GF-D8 (cell line): ENCODE measurements around the gene MAP7D3.
"Not testable (repeated sequence)": the region's sequence is repeated elsewhere in the genome, so short reads cannot be mapped to it uniquely, and the experiment has no call there.

Experiments
- DNase-seq: peaks from one replicate; lab custom pipeline; 2025; lab: John Stamatoyannopoulos, UW

Gene MAP7D3, protein sequence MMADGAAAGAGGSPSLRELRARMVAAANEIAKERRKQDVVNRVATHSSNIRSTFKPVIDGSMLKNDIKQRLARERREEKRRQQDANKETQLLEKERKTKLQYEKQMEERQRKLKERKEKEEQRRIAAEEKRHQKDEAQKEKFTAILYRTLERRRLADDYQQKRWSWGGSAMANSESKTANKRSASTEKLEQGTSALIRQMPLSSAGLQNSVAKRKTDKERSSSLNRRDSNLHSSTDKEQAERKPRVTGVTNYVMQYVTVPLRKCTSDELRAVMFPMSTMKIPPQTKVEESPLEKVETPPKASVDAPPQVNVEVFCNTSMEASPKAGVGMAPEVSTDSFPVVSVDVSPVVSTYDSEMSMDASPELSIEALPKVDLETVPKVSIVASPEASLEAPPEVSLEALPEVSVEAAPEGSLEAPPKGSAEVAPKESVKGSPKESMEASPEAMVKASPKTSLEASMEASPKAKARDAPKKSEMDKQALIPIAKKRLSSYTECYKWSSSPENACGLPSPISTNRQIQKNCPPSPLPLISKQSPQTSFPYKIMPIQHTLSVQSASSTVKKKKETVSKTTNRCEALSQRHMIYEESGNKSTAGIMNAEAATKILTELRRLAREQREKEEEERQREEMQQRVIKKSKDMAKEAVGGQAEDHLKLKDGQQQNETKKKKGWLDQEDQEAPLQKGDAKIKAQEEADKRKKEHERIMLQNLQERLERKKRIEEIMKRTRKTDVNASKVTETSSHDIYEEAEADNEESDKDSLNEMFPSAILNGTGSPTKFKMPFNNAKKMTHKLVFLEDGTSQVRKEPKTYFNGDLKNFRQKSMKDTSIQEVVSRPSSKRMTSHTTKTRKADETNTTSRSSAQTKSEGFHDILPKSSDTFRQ

DNA sequence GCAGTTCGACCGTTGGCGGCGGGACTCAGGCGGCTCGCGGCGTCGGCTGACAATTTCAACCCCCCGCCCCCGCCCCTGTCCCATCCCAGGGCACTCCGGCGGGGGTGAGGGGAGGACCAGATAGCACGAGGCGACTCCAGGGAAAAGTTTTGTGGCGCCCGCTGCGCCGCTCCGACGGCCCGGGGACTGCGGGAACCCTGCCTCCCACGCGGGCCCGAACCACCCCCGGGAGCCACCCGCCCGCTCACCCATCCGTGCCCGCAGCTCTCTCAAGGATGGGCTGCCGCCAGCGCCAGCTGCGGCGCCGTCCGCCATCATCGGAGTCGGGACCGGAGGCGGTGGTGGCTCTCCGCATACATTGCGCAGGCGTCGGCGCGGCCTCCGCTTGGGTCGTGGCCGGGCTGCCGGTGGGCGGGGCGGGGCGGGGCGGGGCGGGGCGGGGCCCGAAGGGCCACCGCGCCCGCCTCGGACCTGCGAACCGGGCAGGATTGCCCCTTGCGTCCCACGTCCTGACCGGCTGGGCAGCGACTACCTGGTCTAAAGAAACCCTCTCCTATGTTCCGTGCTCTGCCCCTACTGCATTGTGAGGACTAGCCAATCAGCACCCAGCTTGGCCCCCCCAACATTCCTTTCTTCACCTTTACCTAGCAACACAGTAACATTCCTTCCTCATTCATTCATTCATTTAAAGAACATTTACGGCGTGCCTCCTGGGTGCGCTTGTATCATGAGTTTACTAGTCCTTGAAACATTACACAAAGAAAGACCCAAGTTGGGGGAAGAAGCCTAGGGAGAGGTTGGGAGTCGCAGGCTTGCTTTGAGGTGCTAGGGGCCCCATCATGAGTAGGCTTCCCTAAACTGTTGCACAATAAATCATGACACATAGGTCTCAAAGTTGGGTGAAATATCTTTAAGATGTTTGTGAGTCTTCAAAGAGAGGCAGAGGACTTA lies at the start of gene MAP7D3:
MAP7D3 (minus strand) TSS at position 360 of the 951 bp plus-strand sequence; CDS start at position 318, 42 bp downstream.
- no peak for DNase-seq

- DNase-seq: not testable (repeated sequence)
Observed at GRCh38 chrX:136300721-136301120, 49.5 kb upstream of the MAP7D3 start, which contains the start of gene ADGRG4. Gene ADGRG4 (plus strand): TSS chrX:136300963. CDS start chrX:136308778, 7,815 bp downstream.

DNA sequence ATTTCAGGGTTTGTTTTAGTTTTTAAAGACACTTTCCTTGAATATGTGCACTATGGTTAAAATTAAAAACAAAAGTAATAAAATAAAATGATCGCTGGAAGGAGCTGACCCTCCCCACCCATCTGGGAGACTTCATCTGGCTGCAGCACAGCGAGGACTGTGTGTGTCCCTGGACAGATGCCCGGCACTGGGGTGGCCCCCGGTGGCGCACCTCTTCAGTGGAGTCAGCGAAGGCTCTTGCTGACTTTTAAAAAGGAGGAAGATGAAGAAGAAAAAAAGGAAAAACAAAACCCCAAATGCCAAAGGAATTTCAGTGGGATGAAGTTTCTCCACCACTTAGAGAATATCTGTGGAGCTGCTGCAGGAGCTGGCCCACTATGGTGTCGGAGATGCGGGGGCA lies 44.2 kb upstream of the MAP7D3 start:
- no peak for DNase-seq

GRCh38 chrX:136292656-136293055 lies 41.5 kb upstream of the MAP7D3 start:
- DNase-seq: no peak

DNA sequence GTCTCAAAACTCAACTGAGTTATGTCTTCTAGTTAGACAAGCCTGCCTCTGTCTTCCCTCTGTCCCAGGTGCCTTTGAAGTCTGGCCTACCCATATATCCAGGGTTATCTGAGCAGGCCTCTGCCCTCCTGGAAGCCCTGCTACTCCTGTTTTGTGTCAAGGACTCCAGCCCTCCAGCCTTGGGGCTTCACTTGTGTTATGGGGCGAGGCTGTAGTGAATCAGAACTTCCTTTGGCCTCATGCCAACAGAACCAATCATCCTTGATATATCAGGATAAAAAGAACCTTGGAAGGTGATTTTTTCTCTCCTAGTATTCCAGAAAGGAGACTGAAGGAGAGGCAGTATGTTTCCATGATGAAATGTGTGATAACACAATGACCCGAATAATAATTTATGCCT lies 40.6 kb upstream of the MAP7D3 start:
- no peak for DNase-seq

DNA sequence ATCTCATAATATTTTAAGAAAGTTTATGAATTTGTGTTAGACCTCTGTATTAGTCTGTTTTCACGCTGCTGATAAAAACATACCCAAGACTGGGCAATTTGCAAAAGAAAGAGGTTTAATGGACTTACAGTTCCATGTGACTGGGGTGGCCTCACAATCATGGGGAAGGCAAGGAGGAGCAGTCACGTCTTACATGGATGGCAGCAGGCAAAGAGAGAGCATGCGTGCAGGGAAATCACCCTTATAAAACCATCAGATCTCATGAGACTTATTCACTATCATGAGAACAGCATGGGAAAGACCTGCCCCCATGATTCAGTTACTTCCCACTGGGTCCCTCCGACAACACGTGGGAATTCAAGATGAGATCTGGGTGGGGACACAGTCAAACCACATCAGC lies 35.2 kb upstream of the MAP7D3 start:
- DNase-seq: not testable (repeated sequence)

DNA sequence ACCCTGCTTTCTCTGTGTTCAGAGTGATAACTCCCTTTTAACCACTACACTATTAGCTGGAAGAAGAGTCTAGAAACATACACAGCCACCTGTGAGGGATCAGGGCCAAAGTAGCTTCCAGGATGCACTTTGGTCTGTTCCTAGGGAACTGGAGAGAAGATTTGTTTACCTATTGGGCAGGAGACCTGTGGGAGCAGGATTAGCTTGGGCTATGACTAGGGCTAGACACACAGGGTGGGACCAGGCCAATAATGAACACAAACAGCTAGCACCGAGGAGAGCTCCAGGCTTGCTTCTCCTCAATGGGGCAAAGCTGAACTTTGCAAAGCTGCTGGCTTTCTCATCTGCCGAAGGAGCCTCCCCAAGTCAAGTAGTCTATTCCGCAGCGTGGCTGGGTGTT lies 24.4 kb upstream of the MAP7D3 start:
- no peak for DNase-seq

GRCh38 chrX:136273986-136274385 lies 22.8 kb upstream of the MAP7D3 start:
- no peak for DNase-seq

DNA sequence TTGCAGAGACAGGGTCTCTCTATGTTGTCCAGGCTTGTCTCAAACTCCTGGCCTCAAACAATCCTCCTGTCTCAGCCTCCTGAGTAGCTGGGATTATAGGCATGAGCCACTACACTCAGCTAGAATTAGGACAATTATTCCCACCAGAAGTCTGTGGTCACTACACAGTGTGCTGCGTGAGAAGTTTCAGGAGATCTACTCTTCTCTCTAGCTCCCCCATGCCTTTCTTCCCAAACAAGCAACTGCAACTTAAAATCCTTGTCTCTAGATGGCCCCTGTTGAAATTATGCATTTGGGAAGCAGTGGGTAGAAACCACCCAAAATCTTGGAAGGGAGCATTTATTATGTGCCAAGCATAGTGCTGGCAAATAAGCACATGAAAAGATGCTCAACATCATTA lies 21.1 kb upstream of the MAP7D3 start:
- DNase-seq: no peak

DNA sequence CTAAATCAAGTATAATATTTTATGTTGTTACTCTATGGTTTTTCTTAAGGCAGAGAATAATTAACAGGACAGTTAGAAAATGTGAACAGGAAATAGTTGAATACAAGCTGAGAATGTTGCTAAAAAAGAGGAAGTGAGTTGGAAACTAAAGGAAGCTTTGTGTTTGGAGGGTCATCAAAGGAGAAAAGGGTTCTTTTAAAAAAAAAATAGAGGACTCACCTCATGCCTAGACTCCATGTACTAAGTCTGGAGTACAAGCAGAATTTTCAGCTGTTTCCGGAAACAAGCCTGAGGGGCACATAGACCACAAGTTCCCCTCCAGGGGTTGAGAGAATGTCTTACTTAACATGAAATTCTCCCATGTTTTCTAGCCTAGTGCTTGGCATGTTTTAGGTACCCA lies 20.1 kb upstream of the MAP7D3 start:
- DNase-seq: peak; percentile 33

DNA sequence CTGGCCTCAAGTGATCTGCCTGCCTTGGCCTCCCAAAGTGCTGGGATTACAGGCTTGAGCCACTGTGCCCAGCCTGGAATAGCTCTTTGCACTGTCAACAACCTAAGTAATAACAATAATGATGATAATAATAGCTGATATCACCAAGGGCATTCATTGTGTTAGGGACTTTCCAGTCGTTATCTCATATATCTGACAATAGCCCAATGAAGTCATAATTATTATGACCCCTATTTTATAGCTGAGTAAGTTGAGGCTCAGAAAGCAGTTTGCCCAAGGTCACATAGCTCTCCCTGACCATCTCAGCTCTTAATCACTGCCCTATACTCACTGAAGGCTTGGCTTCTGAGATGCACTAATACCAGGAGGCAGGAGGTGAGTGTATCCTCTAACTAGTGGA lies 18.7 kb upstream of the MAP7D3 start:
- no peak for DNase-seq

DNA sequence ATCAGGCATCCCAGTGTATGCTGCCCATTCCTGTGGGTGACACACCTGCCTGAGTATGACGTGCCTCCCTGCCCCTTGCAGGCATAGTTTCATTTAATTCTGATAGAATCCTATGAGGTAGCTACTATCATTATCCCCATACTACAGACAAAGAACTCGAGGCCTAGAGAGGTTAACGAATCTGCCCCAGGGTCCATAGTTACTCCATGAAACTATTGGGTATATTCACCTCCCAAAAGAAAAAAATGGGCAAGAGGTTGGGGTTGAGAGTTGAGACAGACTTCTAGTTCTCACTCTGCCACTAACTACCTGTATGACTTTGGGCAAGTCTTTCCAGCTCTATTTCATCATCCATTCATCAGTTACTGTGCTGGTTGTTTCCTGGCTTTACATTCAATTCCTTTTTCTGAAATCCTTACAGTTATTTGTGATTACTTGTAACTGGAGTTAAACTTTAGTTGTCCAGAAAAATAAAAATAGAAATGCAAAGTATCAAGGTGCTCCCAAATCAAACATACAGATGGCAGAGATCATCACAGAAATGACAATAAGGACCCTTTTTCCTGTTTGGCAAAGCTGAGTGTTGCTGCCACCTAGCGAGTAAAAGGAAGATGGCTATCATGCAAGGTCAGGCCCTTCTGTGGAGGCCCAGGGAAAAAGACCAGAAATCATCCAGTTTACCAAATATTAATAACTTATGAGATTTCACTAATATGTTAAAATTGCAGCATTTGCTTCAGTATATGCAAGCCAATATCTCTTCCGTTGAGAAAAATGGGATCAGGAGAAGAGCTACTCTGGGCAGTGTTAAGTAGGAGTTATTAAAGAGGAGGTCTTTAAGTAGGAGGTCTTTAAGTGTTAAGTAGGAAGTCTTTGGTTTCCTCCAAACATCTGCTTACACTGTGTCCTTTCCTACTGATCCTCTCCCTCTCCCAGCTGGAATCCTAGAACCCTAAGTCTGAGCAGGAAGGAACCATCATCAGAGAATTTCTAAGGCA lies 17.1 kb upstream of the MAP7D3 start:
- no peak for DNase-seq

- no peak for DNase-seq
Observed at GRCh38 chrX:136266828-136267227, 15.6 kb upstream of the MAP7D3 start.

- DNase-seq: no peak
Observed at GRCh38 chrX:136262812-136263315, 11.7 kb upstream of the MAP7D3 start.

- DNase-seq: no peak
Observed at GRCh38 chrX:136262243-136262642, 11.0 kb upstream of the MAP7D3 start.

DNA sequence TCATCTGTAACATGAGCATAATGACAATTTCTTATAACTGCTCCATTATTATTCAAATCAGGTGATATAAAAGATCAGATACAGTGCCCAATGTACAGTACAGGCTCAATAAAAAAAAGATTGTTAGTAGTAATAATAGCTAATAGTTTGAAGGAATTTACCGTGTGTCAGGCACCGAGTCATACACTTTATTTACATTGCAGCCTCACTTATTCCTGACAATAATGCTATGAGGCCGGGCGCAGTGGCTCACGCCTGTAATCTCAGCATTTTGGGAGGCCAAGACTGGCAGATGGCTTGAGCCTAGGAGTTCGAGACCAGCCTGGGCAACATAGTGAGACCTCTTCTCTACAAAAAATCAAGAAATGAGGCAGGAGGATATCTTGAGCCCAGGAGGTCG lies 10.1 kb upstream of the MAP7D3 start:
- no peak for DNase-seq

DNA sequence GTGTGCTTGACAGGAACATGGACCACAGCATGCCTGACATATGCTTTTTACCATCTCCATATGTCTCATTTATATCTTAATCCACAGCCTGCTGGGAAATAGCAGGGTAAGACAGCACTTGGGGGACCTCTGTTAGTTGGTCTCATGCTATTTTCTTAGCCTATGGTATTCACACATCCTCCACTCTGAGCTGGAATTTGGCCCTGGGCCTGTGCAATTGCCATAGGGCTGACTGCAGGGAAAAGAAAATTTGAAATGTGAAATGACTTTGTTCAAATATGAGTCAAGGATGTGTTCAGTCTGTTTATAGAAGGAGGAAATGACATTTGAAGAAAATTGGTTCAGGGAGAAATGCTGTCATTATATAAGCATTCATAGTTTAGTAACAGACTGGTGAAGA lies 9.6 kb upstream of the MAP7D3 start:
- DNase-seq: no peak

- no peak for DNase-seq
Observed at GRCh38 chrX:136259543-136259942, 8.3 kb upstream of the MAP7D3 start.

- no peak for DNase-seq
Observed at GRCh38 chrX:136258951-136259350, 7.8 kb upstream of the MAP7D3 start.

GRCh38 chrX:136256026-136256425 lies 4.8 kb upstream of the MAP7D3 start:
- no peak for DNase-seq
